ENCODE results near the gene SLC52A1. TPM values are rescaled to one million over a fixed set of nuclear protein-coding genes. Genes with fewer than 3 reads are reported as not detected.
A peak's percentile ranks its signal among the peaks of the same experiment; 100 is the strongest.

The SLC52A1 gene
- total and polyA plus RNA-seq, 2 of the 13 experiments (the other 11 are each of a cell fraction or from before 2014, with no cell fraction given), result 0.03 to 0.13 TPM

GRCh38 chr17:4998732-4999429 lies 36.3 kb downstream of the SLC52A1 start (continued):
- peak; percentile 14; the same call in 1 of the 2 replicates for TF ChIP-seq RBFOX2 (IDR thresholded peaks at IDR 0.05; ENCODE audit: low read depth, low read length)
- peak; percentile 33; the same call in 1 of the 2 replicates for TF ChIP-seq HIVEP1 (CRISPR knock-in tag; IDR thresholded peaks at IDR 0.05)
- no peak for TF ChIP-seq ZNF280B (CRISPR knock-in tag; IDR thresholded peaks at IDR 0.05; ENCODE audit: borderline replicate concordance)
- peak; percentile 87 for TF ChIP-seq AKAP8 (CRISPR knock-in tag; IDR thresholded peaks at IDR 0.05)
- TF ChIP-seq ZNF253 (CRISPR knock-in tag; IDR thresholded peaks at IDR 0.05; ENCODE audit: borderline replicate concordance), result 0 out of 2 replicates have a peak, but pooled peaks have one; percentile 29
- no peak for TF ChIP-seq TP53 (CRISPR knock-in tag; conservative IDR thresholded peaks at IDR 0.05)
- TF ChIP-seq ZFP91 (CRISPR knock-in tag; IDR thresholded peaks at IDR 0.05; ENCODE audit: borderline replicate concordance), result peak; percentile 60
- peak; percentile 68 for TF ChIP-seq SNAI1 (CRISPR knock-in tag; IDR thresholded peaks at IDR 0.05; ENCODE audit: borderline replicate concordance)
- TF ChIP-seq TERF1 (CRISPR knock-in tag; IDR thresholded peaks at IDR 0.05), result 0 out of 2 replicates have a peak, but pooled peaks have one; percentile 33
- peak; percentile 82 for TF ChIP-seq SALL1 (CRISPR knock-in tag; IDR thresholded peaks at IDR 0.05)
- no peak for TF ChIP-seq TCF7 (IDR thresholded peaks at IDR 0.05; ENCODE audit: low read depth)
- 0 out of 2 replicates have a peak, but pooled peaks have one; percentile 54 for TF ChIP-seq ERF (CRISPR knock-in tag; IDR thresholded peaks at IDR 0.05)
- TF ChIP-seq ZNF713 (CRISPR knock-in tag; IDR thresholded peaks at IDR 0.05), result no peak
- peak; percentile 96 for TF ChIP-seq HNF4G (IDR thresholded peaks at IDR 0.05; ENCODE audit: borderline replicate concordance, low read depth, low read length)
- peak; percentile 89 for TF ChIP-seq HNF4G (CRISPR knock-in tag; IDR thresholded peaks at IDR 0.05; ENCODE audit: borderline replicate concordance, low read depth)
- TF ChIP-seq ASH2L (IDR thresholded peaks at IDR 0.05; ENCODE audit: insufficient read length, low read depth, low read length), result peak; percentile 64
- no peak; the same call in 1 of the 2 replicates for TF ChIP-seq HNF1A (IDR thresholded peaks at IDR 0.05; ENCODE audit: low read depth)
- TF ChIP-seq HNF1A (CRISPR knock-in tag; IDR thresholded peaks at IDR 0.05; ENCODE audit: borderline replicate concordance), result peak; percentile 57; the same call in 1 of the 2 replicates
- TF ChIP-seq ZNF557 (CRISPR knock-in tag; IDR thresholded peaks at IDR 0.05), result 0 out of 2 replicates have a peak, but pooled peaks have one; percentile 28

All from HepG2 (cell line).